Duodenal mucosa (tissue), 2 donors: ENCODE data around the gene ADCY2.

Source experiments
- H3K27ac ChIP-seq: one replicate; pipeline ENCODE4 v1.7.0; 2013; ENCODE audit warnings: low read depth, low read length
- H3K27me3 ChIP-seq, 2 donors: one replicate each; pipeline ENCODE4 v1.7.0; 2013; ENCODE audit warnings: low read length in 2 of 2, control low read depth in 1 of 2; ENCODE audit not compliant: insufficient read depth in 2 of 2, control insufficient read depth in 1 of 2
- H3K36me3 ChIP-seq, 2 donors: one replicate each; pipeline ENCODE4 v1.7.0; 2013; ENCODE audit warnings: low read length in 2 of 2, control low read depth in 1 of 2; ENCODE audit not compliant: insufficient read depth in 2 of 2, control insufficient read depth in 1 of 2
- H3K4me1 ChIP-seq, 2 donors: one replicate each; pipeline ENCODE4 v1.7.0; 2013; ENCODE audit warnings: low read length in 2 of 2, control low read depth in 1 of 2; ENCODE audit not compliant: insufficient read depth in 2 of 2, control insufficient read depth in 1 of 2
- H3K4me3 ChIP-seq, 2 donors: one replicate each; pipeline ENCODE4 v1.7.0; 2013; ENCODE audit warnings: low read length in 2 of 2, low read depth in 1 of 2
- H3K9ac ChIP-seq, 2 donors: one replicate each; pipeline ENCODE4 v1.7.0; 2013; ENCODE audit warnings: low read length in 2 of 2, low read depth in 1 of 2
- H3K9me3 ChIP-seq, 2 donors: one replicate each; pipeline ENCODE4 v1.7.0; 2013; ENCODE audit warnings: low read length in 2 of 2, control low read depth in 1 of 2; ENCODE audit not compliant: control insufficient read depth in 1 of 2

ADCY2 gene

GRCh38 chr5:7823594-7823993 lies 427.7 kb downstream of the ADCY2 start:
- Histone ChIP-seq H3K4me3 (no peak overlapping the region), H3K4me1 (peaks cover 0 to 3% of the 10 kb centered on the region in 2 donors), H3K9ac (no peak overlapping the region), H3K36me3 (no peaks in the 10 kb centered on the region), H3K27me3 (no peaks in the 10 kb centered on the region), H3K9me3 (no peaks in the 10 kb centered on the region), H3K27ac (no peak overlapping the region)

DNA sequence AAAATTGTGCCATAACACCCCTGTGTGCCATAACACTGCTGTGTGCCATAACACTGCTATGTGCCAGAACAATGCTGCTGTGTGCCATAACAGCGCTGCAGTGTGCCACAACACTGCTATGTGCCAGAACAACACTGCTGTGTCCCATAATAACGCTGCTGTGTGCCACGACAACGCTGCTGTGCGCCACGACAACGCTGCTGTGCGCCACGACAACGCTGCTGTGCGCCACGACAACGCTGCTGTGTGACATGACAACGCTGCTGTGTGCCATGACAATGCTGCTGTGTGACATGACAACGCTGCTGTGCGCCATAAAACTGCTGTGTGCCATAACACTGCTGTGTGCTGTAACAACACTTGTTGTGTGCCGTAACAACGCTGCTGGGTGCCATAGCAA lies 429.1 kb downstream of the ADCY2 start:
- Histone ChIP-seq H3K4me3 (no peak overlapping the region), H3K9me3 (no peaks in the 10 kb centered on the region), H3K27ac (no peak overlapping the region), H3K27me3 (no peaks in the 10 kb centered on the region), H3K36me3 (no peaks in the 10 kb centered on the region), H3K4me1 (peaks cover 0 to 3% of the 10 kb centered on the region in 2 donors), H3K9ac (no peak overlapping the region)

GRCh38 chr5:7825630-7826029 lies 429.7 kb downstream of the ADCY2 start:
- H3K4me3 ChIP-seq = no peak overlapping the region
- no peak overlapping the region for H3K27ac ChIP-seq

GRCh38 chr5:7827610-7828009 lies 431.7 kb downstream of the ADCY2 start:
- Histone ChIP-seq H3K27ac (no peak overlapping the region), H3K4me1 (peaks cover 0 to 3% of the 10 kb centered on the region in 2 donors), H3K36me3 (no peaks in the 10 kb centered on the region), H3K9ac (no peak overlapping the region), H3K4me3 (no peak overlapping the region), H3K27me3 (no peaks in the 10 kb centered on the region), H3K9me3 (no peaks in the 10 kb centered on the region)

More at GRCh38 chr5:7825630-7826029, 429.7 kb downstream of the ADCY2 start:
- Histone ChIP-seq H3K27me3 (no peaks in the 10 kb centered on the region), H3K9me3 (no peaks in the 10 kb centered on the region), H3K36me3 (no peaks in the 10 kb centered on the region), H3K4me1 (peaks cover 0 to 3% of the 10 kb centered on the region in 2 donors), H3K9ac (no peak overlapping the region)

DNA sequence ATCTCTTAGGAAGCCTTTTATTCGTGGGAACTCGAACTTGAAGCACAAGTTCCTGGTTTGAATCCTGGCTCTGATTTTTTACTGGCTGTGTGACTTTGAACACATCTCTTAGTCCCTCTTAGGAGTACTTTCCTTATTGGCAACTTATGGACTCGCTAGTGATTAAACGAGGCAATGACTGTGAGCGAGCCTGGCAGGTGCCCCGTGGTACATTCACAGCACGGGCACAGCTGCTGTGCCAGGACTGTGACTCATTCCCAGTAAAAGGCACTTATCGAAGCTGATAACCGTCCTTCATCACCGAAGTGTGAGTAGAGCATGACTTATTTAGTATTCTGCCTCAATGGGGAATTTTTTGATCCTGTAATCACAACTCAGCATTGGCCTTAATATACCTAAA lies 432.3 kb downstream of the ADCY2 start:
- Histone ChIP-seq H3K4me3 (no peak overlapping the region), H3K4me1 (peaks cover 0 to 3% of the 10 kb centered on the region in 2 donors), H3K9me3 (no peaks in the 10 kb centered on the region), H3K9ac (no peak overlapping the region), H3K27ac (no peak overlapping the region), H3K36me3 (no peaks in the 10 kb centered on the region), H3K27me3 (no peaks in the 10 kb centered on the region)

DNA sequence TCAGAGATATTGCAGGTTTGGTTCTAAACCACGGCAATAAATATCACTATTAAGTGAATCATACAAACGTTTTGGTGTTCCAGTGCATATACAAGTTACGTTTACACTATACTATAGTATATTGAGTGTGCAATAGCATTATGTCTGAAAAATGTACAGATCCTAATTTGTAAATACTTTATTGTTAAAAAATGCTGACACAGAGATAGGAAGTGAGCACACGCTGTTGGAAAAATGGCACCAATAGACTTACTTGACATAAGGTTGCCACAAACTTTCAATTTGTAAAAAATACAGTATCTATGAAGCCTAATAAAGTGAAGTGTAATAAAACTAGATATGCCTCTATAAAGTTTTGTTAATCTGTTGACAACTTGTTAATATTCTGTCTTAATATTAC lies 439.0 kb downstream of the ADCY2 start:
- no peaks in the 10 kb centered on the region for H3K27me3 ChIP-seq
- no peak overlapping the region for H3K27ac ChIP-seq
- no peak overlapping the region for H3K4me3 ChIP-seq
- no peaks in the 10 kb centered on the region for H3K4me1 ChIP-seq
- H3K9me3 ChIP-seq = no peaks in the 10 kb centered on the region
- H3K9ac ChIP-seq = no peak overlapping the region
- no peaks in the 10 kb centered on the region for H3K36me3 ChIP-seq

- Histone ChIP-seq H3K9me3 (no peaks in the 10 kb centered on the region), H3K9ac (no peak overlapping the region), H3K4me3 (no peak overlapping the region), H3K27ac (no peak overlapping the region), H3K4me1 (no peaks in the 10 kb centered on the region), H3K27me3 (no peaks in the 10 kb centered on the region), H3K36me3 (no peaks in the 10 kb centered on the region)
Observed at GRCh38 chr5:7837403-7837802, 441.5 kb downstream of the ADCY2 start.

DNA sequence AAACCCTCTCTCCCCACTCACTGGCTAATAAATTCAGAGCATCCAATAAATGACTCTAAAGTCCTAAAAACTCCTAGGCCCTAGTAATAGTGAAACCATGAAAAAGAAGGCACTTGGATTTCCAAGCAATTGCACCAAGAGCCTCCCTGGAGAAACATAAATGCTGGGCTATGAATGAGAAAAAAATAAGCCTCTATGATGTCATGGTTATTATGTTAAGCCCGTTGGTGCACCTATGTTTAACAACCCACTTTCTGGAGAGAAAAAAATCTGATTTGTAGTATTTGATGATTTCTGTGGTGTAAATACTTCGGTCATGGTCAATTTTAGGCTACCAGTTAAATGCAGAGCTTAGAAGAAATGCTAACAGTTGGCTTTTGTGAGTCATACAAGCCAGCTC lies 446.6 kb downstream of the ADCY2 start:
- Histone ChIP-seq H3K4me1 (no peaks in the 10 kb centered on the region), H3K27ac (no peak overlapping the region), H3K9ac (no peak overlapping the region), H3K4me3 (no peak overlapping the region), H3K36me3 (no peaks in the 10 kb centered on the region), H3K27me3 (no peaks in the 10 kb centered on the region), H3K9me3 (no peaks in the 10 kb centered on the region)

DNA sequence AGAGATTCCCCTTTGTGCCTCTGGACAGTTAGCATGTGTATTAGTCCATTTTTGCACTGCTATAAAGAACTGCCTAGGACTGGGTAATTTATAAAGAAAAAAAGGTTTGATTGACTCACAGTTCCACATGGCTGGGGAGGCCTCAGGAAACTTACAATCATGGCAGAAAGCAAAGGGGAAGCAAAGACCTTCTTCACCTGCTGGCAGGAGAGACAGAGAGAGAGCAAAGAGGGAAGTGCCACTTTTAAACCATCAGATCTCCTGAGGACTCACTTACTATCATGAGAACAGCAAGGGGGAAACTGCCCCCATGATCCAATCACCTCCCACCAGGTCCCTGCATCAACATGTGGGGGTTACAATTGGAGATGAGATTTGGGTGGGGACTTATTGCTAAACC lies 449.0 kb downstream of the ADCY2 start:
- Histone ChIP-seq H3K9ac (no peak overlapping the region), H3K36me3 (no peaks in the 10 kb centered on the region), H3K27ac (no peak overlapping the region), H3K9me3 (no peaks in the 10 kb centered on the region), H3K27me3 (peaks cover 15 to 18% of the 10 kb centered on the region in 2 donors), H3K4me3 (no peak overlapping the region), H3K4me1 (peaks cover 2 to 5% of the 10 kb centered on the region in 2 donors)

- no peaks in the 10 kb centered on the region for H3K36me3 ChIP-seq
- no peaks in the 10 kb centered on the region for H3K9me3 ChIP-seq
- peaks cover 16 to 19% of the 10 kb centered on the region in 2 donors for H3K27me3 ChIP-seq
- no peak overlapping the region for H3K4me3 ChIP-seq
- peaks cover 3 to 6% of the 10 kb centered on the region in 2 donors for H3K4me1 ChIP-seq
- no peak overlapping the region for H3K27ac ChIP-seq
- no peak overlapping the region for H3K9ac ChIP-seq
Observed at GRCh38 chr5:7845557-7845956, 449.6 kb downstream of the ADCY2 start.

GRCh38 chr5:7846327-7846726 lies 450.4 kb downstream of the ADCY2 start:
- Histone ChIP-seq H3K27me3 (peaks cover 21 to 24% of the 10 kb centered on the region in 2 donors), H3K4me3 (no peak overlapping the region), H3K9ac (no peak overlapping the region), H3K4me1 (peaks cover 3 to 6% of the 10 kb centered on the region in 2 donors), H3K27ac (no peak overlapping the region), H3K9me3 (no peaks in the 10 kb centered on the region), H3K36me3 (no peaks in the 10 kb centered on the region)
